ENCODE measurements around the gene SUPT6H. TPM values are rescaled to one million over a fixed set of nuclear protein-coding genes. Genes with fewer than 3 reads are reported as not detected.

Gene SUPT6H
- total RNA-seq, 2 experiments from 2014 or later, result 33.7 to 76.5 TPM

- peak overlapping the region; percentile 96 for H3K4me2 ChIP-seq (ENCODE audit: low read length)
- peaks cover 62% of the 10 kb centered on the region for H3K4me1 ChIP-seq (ENCODE audit: insufficient read depth, low read length, poor library complexity, severe bottlenecking)
- ChIA-PET CTCF (ENCODE audit: unreplicated experiment) (interaction anchor here (0.5 to 3.5 kb wide), 3 partner anchors 10 to 106 kb away, joined by 5 to 18 read pairs (median 6); partner anchors contain the start of gene TLCD1), POLR2A (interaction anchor here (1.6 to 1.8 kb wide), 3 partner anchors 18 to 26 kb away, joined by 4 to 16 read pairs (median 12); partner anchors contain the start of genes NEK8 and RPL23A)
- BruUV-seq (replicated peaks), result no TSS peak
- peaks cover 65% of the 10 kb centered on the region for H3K36me3 ChIP-seq (ENCODE audit: insufficient read depth, low read length)
- H4K20me1 ChIP-seq (ENCODE audit: insufficient read depth, low read length), result peaks cover 30% of the 10 kb centered on the region
- no peaks in the 10 kb centered on the region for H3K9me2 ChIP-seq (ENCODE audit: insufficient read depth, low read length)
- H2AFZ ChIP-seq (ENCODE audit: low read length), result no peak overlapping the region
- TF ChIP-seq CTCF (conservative IDR thresholded peaks at IDR 0.05; ENCODE audit: low read length) (no peak), EZH2phosphoT487 (IDR thresholded peaks at IDR 0.05; ENCODE audit: borderline replicate concordance, low read depth, low read length) (no peak)
- no peaks in the 10 kb centered on the region for H3K9me3 ChIP-seq (ENCODE audit: low read length)
- intact Hi-C loops (cut with micrococcal nuclease; ENCODE audit: unreplicated experiment), result no loop called here
- no peak for DNase-seq (ENCODE audit: low spot score)
- peak overlapping the region; percentile 98 for H3K4me3 ChIP-seq (ENCODE audit: low read depth, low read length, poor library complexity, severe bottlenecking)
- peak overlapping the region; percentile 95 for H3K27ac ChIP-seq (ENCODE audit: low read depth, low read length, poor library complexity, severe bottlenecking)
- peaks cover 39% of the 10 kb centered on the region for H3K79me2 ChIP-seq (ENCODE audit: insufficient read depth, low read depth, low read length)
Measured at GRCh38 chr17:28745786-28746411, 83.9 kb downstream of the SUPT6H start.

GRCh38 chr17:28746611-28747050 lies 84.6 kb downstream of the SUPT6H start:
- no peak overlapping the region for H2AFZ ChIP-seq (ENCODE audit: low read length)
- ChIA-PET POLR2A (interaction anchor here (1.6 to 1.7 kb wide), 2 partner anchors 19 to 27 kb away, joined by 4 to 12 read pairs; partner anchors contain the start of gene RPL23A), CTCF (ENCODE audit: unreplicated experiment) (interaction anchor here (0.5 to 3.5 kb wide), 2 partner anchors 20 to 132 kb away, joined by 3 to 18 read pairs; partner anchors contain the start of gene TLCD1)
- peak overlapping the region; percentile 98 for H3K4me3 ChIP-seq (ENCODE audit: low read depth, low read length, poor library complexity, severe bottlenecking)
- peaks cover 39% of the 10 kb centered on the region for H3K79me2 ChIP-seq (ENCODE audit: insufficient read depth, low read depth, low read length)
- no peak for DNase-seq (ENCODE audit: low spot score)
- no peak for TF ChIP-seq CTCF (conservative IDR thresholded peaks at IDR 0.05; ENCODE audit: low read length)
- TF ChIP-seq EZH2phosphoT487 (IDR thresholded peaks at IDR 0.05; ENCODE audit: borderline replicate concordance, low read depth, low read length), result no peak
- peaks cover 55% of the 10 kb centered on the region for H3K4me1 ChIP-seq (ENCODE audit: insufficient read depth, low read length, poor library complexity, severe bottlenecking)
- H3K27ac ChIP-seq (ENCODE audit: low read depth, low read length, poor library complexity, severe bottlenecking), result peak overlapping the region; percentile 95
- no peaks in the 10 kb centered on the region for H3K9me3 ChIP-seq (ENCODE audit: low read length)
- no TSS peak for BruUV-seq (replicated peaks)
- peaks cover 30% of the 10 kb centered on the region for H4K20me1 ChIP-seq (ENCODE audit: insufficient read depth, low read length)
- intact Hi-C loops (cut with micrococcal nuclease; ENCODE audit: unreplicated experiment), result no loop called here
- peaks cover 72% of the 10 kb centered on the region for H3K36me3 ChIP-seq (ENCODE audit: insufficient read depth, low read length)
- peak overlapping the region; percentile 96 for H3K4me2 ChIP-seq (ENCODE audit: low read length)
- no peaks in the 10 kb centered on the region for H3K9me2 ChIP-seq (ENCODE audit: insufficient read depth, low read length)

Measured in OCI-LY7 (cell line).